ENCODE results near the gene NOS1AP. TPM values are rescaled to one million over a fixed set of nuclear protein-coding genes. Genes with fewer than 3 reads are reported as not detected.

The NOS1AP gene
- total RNA-seq, 1 donor, result 0.18 TPM

DNA sequence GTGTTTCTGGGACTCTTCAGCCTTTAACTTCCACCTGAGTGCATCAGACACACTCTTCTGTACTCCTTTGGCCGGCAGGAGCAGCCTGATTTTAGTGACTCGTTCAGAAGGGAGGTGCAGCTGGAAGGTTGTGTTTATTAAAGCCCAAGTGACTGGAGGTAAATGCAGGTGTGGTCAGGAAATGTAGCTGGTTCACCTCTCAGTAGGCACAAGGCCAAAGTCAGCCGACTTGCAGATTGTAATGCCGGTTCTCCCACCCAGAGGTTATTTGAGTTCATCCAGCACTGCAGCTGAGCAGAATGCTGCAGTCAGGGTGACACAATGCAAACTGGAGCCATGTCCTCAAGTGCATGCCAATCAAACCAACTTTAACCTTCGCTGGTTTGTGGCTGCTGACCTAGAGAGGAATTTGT lies 215.7 kb downstream of the NOS1AP start:
- TF ChIP-seq, protein P1, sequence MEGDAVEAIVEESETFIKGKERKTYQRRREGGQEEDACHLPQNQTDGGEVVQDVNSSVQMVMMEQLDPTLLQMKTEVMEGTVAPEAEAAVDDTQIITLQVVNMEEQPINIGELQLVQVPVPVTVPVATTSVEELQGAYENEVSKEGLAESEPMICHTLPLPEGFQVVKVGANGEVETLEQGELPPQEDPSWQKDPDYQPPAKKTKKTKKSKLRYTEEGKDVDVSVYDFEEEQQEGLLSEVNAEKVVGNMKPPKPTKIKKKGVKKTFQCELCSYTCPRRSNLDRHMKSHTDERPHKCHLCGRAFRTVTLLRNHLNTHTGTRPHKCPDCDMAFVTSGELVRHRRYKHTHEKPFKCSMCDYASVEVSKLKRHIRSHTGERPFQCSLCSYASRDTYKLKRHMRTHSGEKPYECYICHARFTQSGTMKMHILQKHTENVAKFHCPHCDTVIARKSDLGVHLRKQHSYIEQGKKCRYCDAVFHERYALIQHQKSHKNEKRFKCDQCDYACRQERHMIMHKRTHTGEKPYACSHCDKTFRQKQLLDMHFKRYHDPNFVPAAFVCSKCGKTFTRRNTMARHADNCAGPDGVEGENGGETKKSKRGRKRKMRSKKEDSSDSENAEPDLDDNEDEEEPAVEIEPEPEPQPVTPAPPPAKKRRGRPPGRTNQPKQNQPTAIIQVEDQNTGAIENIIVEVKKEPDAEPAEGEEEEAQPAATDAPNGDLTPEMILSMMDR (IDR thresholded peaks at IDR 0.05; ENCODE audit: insufficient read depth, low read length), result no peak
- DNase-seq (ENCODE audit: low read depth), result no peak
- H3K4me3 ChIP-seq (ENCODE audit: low read depth, low read length), result no peak overlapping the region

DNA sequence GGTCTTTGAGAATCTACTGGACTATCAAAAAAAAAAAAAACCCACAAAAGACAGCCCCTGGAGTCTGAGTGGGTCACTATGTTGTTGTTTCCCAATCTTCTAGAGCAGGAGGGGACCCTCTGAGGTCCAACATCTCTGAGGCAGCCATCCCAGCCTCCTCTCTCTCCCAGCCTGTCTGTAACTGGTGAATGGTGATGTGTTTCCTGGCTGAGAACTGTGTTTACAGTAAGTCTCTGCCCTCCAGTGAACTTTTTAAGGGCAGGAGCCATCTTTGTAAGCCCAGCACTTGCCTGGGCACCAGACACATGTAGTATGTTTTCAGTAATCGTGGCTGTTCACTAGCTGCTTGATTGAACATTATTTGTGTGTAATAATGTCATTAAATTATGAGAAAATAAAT lies 221.5 kb downstream of the NOS1AP start:
- no peak for DNase-seq (ENCODE audit: low read depth)
- no peak overlapping the region for H3K4me3 ChIP-seq (ENCODE audit: low read depth, low read length)
- TF ChIP-seq, protein P1 (IDR thresholded peaks at IDR 0.05; ENCODE audit: insufficient read depth, low read length), result no peak

DNA sequence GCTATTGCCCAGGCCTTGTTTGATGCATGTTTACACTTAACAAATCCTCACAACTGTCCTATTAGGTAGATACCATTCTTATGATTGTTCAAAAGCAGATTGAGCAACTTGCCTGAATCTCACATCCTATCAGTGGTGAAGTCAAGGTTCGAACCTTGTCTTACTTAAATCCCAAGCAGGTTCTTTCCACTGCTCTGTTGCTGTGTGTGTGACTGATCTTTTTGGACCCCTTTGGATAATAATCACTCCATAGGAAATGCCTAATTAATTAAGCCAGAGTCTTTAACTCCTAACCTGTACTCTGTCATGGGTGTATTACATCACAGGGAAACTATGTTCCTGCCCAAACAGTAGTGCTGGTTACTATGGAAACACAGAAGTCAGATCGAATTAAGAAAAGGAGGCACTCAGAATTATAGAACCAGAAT lies 222.9 kb downstream of the NOS1AP start:
- TF ChIP-seq, protein P1 (IDR thresholded peaks at IDR 0.05; ENCODE audit: insufficient read depth, low read length), result no peak
- H3K4me3 ChIP-seq (ENCODE audit: low read depth, low read length), result no peak overlapping the region
- no peak for DNase-seq (ENCODE audit: low read depth)

GRCh38 chr1:162293073-162293692 lies 223.7 kb downstream of the NOS1AP start:
- H3K4me3 ChIP-seq (ENCODE audit: low read depth, low read length), result no peak overlapping the region
- no peak for DNase-seq (ENCODE audit: low read depth)
- TF ChIP-seq, protein P1 (IDR thresholded peaks at IDR 0.05; ENCODE audit: insufficient read depth, low read length), result no peak

GRCh38 chr1:162294015-162294414 lies 224.5 kb downstream of the NOS1AP start:
- DNase-seq (ENCODE audit: low read depth), result no peak

GRCh38 chr1:162297208-162297607 lies 227.7 kb downstream of the NOS1AP start:
- H3K4me3 ChIP-seq (ENCODE audit: low read depth, low read length), result no peak overlapping the region
- DNase-seq (ENCODE audit: low read depth), result no peak
- TF ChIP-seq, protein P1 (IDR thresholded peaks at IDR 0.05; ENCODE audit: insufficient read depth, low read length), result no peak

More at GRCh38 chr1:162294015-162294414, 224.5 kb downstream of the NOS1AP start:
- TF ChIP-seq, protein P1 (IDR thresholded peaks at IDR 0.05; ENCODE audit: insufficient read depth, low read length), result no peak
- no peak overlapping the region for H3K4me3 ChIP-seq (ENCODE audit: low read depth, low read length)

DNA sequence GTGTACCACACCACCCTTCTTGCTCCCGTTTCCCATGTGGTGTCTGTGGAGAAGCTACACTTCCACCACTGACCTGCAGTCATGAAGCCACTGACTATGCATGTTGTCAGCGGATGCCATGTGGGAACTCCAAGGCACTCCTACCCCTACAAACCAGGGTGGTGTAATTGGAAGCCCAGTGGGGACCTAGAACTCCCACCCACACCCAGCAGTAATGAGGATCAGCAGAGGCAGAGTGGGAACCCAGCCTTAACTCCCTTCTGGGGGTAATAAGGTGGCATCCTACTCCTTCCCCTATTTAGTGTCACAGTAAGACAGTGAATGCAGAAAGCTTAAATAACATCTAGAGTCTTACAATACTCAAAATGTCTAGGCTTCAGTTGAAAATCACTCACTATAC lies 228.8 kb downstream of the NOS1AP start:
- TF ChIP-seq, protein P1 (IDR thresholded peaks at IDR 0.05; ENCODE audit: insufficient read depth, low read length), result no peak
- DNase-seq (ENCODE audit: low read depth), result no peak
- no peak overlapping the region for H3K4me3 ChIP-seq (ENCODE audit: low read depth, low read length)

Data from fibroblast of the aortic adventitia (primary cell).